ENCODE results near the gene YY2.

DNA sequence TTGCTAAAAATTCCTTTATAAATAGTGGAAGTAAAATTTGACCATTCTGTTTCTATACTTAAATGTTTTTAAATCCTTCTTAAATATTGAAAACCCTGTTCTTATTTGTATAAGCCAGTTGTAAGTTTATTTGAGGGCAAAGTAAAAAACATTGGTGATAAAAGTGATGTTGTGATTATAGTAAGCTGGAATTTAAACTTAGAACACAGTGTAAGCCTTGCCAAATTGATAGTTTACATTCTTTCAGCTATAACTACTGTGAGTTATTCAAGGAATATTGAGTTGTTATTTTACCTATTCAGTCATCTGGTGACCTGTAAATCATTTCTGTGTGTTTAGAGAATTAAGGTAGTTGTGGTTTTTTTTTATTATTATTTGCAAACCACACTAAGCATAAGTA is 9.6 kb downstream of the YY2 start:
- TF ChIP-seq, protein P1, sequence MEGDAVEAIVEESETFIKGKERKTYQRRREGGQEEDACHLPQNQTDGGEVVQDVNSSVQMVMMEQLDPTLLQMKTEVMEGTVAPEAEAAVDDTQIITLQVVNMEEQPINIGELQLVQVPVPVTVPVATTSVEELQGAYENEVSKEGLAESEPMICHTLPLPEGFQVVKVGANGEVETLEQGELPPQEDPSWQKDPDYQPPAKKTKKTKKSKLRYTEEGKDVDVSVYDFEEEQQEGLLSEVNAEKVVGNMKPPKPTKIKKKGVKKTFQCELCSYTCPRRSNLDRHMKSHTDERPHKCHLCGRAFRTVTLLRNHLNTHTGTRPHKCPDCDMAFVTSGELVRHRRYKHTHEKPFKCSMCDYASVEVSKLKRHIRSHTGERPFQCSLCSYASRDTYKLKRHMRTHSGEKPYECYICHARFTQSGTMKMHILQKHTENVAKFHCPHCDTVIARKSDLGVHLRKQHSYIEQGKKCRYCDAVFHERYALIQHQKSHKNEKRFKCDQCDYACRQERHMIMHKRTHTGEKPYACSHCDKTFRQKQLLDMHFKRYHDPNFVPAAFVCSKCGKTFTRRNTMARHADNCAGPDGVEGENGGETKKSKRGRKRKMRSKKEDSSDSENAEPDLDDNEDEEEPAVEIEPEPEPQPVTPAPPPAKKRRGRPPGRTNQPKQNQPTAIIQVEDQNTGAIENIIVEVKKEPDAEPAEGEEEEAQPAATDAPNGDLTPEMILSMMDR (IDR thresholded peaks at IDR 0.05; ENCODE audit: poor library complexity), result no peak
- TF ChIP-seq EZH2phosphoT487 (IDR thresholded peaks at IDR 0.05; ENCODE audit: low read depth, severe bottlenecking, unreplicated experiment), result no peak
- TF ChIP-seq EZH2 (IDR thresholded peaks at IDR 0.05; ENCODE audit: borderline replicate concordance), result no peak

Measured in hepatocyte (in vitro differentiated cells).